GM19035 (cell line): Measurements from ENCODE around the gene NFIB.

ENCODE experiments used
- ATAC-seq: cut with Tn5 transposase; IDR thresholded peaks from one replicate; pipeline ENCODE4 v1.9.1; 2021; ENCODE audit not compliant: unreplicated experiment

Gene NFIB

DNA sequence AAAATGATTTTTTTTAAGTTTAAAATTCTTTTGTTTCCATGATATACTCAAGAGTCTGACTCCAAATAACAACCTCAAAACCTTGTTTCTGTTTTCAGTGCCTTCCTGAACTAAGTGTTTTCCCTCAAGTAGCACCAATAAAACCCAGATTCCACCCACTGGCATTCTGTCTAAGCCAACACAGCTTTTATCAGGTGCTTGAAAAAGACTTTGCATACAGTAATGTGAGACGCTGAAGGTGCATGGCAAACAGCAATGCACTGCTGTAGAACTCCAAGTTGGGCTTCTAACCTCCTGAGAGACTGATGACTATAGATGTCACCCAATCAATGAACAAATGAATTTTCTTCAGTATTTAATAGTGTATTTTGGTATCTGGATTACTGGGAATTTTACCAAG is 95.7 kb downstream of the NFIB start:
- ATAC-seq: no peak

DNA sequence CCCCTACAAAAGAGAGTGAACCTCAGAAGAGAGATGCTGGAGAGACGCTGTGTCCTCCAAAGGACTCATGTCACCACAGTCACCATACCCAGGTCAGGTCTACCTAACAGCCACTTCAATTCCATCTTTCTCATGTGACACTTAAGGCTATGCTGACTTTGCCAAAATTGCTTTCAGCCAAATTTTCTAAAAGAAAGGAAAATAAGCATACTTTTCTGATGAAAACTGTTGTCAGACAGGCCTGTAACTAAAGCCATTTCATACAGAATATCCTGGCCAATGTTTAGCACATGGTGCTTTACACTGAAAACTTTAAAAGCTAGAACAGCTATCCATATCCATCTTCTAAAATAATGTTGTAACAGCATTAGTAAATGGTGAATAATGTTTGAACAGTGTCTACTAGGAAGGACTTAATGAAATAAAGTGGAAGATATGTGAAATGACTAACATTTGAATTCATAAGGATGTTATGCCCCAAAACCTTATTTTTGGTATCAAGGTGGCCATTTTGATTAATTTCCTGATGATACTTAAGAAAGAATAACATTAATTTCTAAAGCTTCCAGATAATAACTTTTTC is 97.2 kb downstream of the NFIB start:
- no peak for ATAC-seq

DNA sequence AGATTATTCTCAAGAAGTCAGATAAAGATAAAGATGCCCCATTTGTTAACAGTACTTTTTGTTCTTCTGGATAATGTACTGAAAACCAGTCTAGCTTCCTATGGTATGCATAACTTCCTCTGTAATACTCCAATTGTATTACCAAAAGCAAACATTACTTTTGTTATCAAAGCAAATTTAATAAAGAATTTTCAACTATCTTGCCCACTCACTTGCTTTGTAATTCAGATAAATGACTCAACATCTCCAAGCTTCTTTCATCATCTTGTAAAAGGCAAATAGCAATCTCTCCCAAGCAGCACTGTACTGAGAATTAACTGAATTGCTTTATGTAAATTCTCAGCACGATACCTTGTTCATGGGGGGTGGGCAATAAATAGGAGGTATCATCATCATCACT is 98.3 kb downstream of the NFIB start:
- ATAC-seq: no peak

DNA sequence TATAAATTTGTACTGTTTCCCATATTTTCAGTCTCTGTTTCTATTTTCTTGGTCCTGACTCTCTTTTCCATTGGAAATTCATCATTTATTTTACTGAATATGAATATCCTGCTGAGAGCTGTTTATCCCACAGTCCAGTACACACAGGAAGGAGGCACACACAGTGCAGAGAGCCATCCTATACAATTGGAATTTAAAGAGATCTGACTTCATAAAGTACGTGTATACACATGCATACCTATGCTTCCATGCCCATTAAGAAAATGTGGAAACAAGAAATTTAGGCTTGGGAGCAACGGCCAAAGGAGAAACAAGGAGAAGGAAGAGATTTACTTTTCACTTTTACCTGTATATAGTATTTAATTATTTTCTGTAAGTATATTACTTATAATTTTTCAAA is 99.2 kb downstream of the NFIB start:
- no peak for ATAC-seq

DNA sequence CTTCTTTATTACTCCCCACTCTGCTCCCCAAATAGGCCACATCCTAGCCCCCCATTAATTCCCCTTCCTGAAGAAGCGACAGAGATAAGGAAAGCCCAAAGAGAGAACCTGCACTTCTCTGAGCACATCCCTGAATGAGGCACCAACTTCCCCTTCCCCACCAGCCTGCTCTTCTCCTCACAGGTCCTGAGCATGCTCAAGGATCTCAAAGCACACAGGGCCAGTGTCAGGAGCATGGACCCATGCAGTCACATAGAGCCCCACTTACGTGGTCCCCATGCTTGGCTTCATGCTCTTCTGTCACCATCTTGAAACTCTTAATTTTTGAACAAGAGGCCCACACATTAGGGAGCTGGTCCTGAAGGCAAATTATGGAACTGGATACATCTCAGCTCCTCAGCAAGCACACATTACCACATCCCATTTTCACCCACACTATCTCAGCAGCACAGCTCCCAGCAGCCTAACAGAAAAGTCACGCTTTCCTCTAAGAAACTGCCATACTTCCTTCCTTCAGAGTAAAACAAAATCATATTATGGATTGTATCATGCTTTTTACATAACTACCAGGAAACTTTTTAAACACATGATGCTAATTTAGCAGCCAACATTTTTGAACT is 99.8 kb downstream of the NFIB start:
- no peak for ATAC-seq

DNA sequence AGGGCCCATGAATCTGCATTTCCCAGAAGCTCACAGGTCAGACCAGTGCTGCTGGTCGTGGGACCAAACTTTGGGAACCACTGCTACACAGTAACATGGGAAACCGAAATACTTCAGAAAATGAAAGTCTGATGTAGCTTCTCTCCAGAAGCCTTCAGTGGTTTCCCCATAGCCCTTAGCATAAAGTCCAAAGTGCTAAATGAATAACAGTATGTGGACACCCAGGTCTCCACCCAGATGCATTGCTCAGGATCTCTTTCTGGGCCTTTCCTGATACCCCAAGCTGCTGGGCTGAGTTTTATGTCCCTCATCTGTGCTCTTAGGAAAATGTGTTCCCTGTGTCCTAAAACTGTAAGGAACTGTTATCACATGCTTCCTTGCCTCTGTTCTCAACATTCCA is 100.4 kb downstream of the NFIB start:
- no peak for ATAC-seq

DNA sequence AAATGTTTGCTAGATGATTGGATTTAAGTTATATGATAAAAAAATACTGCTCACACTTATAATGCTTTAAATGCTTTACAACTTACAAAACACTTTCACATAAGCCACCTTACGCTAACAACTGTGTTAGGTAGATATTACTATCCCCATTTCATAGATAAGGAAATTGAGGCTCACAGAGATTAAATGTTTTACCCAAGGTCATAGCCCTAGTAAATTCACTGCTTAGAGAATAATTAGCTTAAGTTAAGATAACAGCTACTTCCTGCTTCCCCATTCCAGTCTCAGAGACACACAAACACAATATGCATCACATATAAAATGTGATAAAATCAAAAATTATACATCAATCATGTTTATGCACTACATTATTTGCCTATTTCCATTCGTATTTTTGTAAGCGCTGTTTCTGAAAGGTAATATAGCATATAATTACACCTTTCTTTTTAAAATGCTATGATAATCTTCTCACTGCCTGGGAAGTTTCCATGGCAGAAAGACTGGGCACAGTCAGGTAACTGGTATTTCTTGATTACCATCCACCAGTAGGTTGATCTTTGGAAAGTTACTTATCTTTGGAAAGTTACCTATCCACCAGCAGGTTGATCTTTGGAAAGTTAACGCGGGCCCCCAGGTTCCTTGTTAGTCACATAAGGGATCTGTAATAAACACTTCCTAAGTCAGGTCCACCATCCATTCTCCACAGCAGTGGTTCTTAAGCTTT is 101.1 kb downstream of the NFIB start:
- no peak for ATAC-seq

DNA sequence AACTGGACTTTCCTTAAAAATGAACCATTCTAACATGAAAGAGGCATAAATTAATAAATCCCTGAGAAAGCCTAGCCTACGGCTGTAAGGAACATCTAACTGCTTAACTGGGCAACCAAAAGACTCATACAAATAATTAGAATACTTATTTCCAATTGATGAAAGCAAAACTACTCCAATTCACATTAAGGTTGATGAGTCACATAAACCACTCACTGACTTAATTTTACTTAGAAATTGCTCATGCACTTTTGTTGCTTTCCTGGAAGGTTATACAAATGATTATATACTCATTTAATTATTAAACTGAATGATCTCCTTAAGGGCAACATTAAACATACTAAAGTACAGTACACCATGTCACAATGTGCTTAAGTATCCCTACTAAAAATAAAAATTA is 101.9 kb downstream of the NFIB start:
- ATAC-seq: no peak

DNA sequence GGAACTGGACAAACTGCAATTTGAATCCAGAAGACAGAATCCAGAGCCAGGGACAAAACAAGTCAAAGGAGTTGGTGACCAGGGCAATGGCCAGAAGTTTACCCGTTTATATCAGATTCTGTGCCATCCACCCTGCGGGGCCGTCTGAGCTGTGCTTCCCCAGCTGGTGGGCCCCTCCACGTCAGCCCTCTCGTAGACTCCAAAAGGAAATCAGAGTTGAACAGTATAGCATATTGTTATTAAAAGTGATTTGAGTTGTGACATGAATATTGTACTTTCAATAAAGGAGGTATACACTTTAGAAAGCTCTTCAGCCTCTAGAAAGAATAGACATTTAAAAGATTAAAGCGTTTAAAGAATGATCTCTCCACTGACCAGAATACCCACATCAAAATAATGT is 102.4 kb downstream of the NFIB start:
- ATAC-seq: no peak

DNA sequence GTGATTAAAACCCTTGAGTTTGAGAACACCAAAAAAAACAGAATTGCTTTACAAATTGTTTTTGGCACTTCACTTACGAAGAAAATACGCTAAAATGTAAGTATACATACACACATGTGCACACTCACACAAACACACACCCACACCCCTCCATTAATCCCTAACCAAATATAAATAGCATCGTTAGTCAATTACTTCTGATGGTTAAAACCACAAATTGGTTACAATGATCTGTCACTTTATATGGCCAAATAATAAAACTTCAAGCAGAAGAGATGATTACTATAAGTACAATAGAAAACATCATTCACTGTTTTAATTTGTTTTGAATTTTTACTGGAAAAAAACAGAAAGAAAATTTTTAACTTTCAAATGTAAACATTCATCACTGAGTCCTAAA is 103.5 kb downstream of the NFIB start:
- ATAC-seq: no peak

DNA sequence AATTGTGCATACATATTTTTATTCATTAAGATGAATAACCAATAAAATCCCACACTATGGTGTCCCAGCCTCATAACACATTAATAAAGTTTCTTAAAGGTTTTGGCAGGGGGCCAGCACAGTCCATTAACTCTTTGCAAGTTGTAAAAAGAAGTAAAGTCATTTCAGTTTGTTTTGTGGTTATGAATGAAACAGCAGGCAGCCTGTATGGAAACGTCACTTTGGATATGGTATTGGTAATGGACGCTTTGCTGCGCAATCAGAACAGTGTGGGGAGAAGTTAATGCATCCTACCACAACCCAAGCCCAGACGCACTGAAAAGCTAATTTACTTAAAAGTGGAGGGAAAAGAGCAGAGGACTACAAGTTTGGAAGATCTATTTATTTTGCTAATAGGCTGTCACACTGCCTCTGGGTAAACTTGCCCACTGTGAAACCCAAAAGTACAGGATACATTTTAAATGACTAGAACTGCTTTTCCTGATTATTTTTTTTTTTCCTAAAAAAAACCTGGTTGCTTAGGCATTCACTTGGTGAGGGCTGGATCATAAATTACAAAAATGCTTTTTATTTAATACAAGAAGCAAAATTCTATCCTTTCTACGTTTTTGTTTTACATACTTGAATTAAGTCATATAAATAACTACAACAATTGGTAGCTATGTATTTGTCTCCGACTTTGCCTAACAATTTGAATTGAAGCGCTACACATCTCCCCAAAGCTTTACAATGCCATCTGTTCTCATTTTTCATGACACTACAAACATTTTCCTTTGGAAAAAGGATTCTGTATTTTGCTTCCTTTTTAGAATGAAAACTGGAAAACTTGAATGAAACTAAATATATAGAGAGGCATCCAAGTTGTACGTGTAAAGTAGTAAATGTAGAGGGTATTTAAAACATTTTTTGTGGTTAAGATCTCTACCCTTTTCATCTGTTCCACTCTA is 104.3 kb downstream of the NFIB start:
- ATAC-seq: no peak

DNA sequence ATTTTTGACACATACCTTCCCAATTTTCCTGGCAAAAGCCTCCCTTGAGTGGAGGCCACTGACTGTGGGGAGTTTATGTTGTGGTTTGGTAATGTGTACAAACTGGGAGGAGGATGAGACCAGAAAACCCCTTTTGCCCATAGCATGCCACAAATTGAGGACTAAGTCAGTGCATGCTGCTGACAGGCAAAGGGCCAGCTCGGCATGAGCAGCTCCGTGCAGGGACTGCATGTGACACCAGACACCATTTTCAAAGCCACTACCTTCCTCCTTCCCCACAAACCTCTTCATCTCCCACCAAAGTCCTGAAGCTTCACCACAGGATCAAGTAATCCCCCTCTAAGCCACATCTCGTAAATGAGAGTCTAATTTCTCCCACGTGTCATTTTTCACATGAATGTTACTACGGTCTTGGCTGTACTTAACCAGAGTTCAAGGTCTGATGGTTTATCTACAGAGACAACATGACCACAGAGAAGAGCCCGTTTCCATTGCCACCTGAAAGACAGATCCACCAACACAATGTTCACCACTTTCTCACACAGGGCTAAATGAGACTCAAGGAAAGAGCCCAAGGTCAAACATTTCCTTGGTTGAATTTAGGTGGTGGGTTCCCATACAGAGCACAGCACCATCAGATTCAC is 106.5 kb downstream of the NFIB start:
- no peak for ATAC-seq

DNA sequence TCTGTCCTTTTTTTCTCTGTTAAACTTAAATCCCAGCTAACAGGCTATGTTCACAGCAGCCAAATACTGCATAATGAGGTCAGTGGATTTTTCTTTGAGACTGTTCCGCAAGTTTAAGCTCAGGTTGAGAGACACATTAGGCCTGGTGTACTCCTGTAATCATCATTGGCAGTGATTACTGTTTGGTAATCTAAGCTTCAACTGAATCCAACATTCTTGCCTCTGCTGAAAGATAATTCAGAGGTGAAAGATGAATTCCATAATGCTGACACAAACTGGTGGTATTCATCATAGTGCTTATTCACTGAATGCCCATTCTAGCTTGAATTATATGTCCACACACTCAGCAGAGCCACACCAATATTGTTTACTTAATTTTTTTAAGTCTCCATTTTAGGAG is 108.5 kb downstream of the NFIB start:
- ATAC-seq: no peak

DNA sequence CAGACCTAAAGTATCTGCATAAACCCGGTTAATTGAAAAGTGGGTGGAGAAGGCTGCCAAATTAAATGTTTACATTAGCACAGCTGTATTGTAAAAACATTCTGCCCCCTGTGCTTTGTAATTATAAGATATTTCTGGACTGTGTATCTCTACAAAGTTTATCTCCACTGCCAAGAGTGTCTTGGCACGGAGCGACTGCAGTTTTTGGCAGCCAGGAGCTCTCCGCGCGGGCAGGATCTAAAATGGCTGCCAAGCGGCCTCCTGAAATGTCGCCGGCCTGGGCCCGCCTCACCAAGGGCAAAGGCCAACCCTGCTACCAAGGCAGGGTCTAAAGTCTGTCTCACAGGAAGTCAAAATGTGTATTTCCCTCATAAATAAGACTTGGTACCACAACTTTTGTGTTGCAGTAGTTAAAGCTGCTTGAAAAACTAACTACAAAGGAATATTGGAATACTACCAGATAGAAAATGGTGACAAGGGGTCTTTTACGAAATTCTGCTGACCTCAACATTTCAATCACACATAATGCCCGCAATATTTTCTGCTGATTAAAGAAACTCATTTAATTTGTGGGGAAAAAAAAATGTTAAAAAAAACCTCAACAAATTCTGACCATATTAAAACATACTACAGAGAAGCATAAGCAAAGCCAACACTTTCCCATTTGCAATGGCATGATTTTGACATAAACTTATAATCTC is 110.4 kb downstream of the NFIB start:
- ATAC-seq: no peak

DNA sequence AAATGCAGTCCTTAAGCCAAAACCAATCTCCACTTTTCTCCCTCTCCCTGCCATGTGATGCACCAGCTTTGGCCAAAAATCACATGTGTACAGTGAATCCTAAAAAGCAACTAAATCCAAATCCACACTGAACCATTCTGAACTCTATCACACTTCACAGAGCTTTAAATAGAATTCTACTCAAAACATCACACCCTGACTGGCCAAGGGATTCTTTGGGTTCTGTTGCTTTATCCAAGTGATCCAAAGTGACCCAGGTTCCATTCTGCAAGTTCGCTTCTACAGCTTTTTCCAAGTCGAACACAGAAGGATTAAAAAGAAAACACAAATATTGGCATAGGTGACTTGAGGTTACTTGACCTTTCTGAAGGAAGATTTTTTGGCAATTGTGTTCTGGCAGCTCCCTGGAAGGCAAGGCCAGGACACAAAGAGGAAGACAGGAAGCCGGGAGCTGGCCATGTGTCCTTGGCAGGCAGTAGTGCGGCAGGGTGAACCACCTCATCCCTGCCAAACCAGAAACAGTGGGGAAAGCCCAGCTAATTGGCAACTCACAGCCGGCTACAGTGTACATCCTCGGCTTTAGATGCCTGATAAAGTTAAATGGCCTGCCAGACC is 115.0 kb downstream of the NFIB start:
- ATAC-seq: no peak

DNA sequence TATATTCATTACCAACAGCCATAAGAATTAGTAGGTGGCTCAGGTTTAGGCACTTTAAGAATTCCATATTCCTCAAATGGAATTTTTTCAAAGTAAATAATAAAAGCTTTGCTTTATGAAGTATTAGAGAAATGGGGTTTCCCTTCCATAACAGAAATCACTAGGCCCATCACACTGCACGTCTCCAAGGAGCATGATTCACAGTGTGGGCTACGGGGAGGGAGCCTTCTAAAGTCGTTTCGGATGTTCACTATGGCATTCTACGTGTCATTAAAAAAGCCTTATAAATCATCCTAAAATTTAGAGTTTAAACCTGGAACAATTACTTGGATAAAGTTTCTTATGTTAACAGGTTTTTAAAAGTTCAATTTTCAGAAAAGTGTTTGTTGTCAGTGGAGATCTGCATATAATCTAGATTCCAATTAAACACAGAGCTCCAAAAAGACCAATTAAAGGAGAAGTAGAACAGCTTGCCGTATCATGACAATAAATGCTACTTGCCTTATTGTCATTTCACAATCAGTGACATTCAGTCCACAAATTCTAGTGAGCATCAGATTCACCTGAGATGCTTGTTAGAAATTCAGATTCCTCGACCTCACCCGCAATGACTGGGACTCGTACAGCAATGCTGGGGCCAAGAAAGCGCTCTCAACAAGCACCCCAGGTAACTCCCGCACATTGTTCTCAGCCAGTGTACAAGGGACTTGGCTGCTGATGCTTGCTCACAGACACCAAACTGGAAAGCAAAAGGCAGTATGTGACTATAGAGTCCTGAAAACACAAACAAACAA is 115.7 kb downstream of the NFIB start:
- ATAC-seq: no peak

DNA sequence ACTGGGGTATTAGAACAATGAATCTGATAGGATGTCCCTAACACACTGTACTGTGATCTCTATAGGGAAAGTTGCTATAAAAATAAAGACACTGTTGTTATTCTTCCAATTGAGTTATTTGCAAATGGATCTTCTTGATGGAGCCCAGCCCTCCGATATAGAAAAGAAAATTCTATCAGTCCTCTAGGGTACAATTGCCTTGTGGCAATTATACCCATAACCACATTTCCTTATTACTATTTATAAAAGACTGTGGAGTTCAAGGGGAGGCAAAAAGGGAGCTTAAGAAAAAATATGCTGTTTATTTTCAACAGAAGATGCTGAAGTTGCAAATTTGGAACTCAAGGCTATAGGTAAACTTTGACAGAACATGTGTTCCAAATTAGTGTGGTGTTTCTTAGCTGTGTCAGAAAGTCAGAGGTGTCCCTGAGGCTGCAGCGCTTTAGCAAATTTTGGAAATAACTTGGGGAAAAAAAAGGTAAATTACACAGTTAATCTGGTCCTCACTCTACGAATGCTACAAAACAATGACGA is 116.5 kb downstream of the NFIB start:
- ATAC-seq: no peak

DNA sequence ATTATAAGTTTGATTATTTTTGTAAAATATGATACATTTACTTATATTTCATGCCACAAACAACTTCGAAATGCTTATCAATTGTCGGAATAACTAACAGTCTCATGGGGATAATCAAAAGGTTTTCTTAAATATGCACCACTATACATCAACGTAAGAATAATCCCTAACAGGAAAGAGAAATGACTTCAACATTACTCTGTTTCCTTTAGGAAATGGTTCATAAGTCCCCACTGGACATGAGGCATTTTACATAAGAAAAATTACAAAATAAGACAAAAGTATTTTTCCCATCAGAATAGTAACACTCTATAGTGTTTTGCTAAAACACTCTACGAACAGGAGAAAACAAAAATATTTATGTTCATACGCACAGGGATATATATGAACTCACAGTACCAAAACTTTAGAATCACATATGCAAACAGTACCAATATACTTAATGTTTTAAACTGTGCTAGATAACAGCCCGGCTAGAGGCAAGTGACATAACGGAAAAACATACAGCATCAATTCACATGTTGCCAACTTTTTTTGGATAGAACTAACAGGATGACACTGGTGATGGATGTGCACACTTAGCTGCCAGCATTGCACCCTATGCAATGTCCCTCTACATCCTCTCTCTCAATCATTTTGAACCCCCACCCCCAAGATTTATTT is 120.5 kb downstream of the NFIB start:
- no peak for ATAC-seq
